IMR-90 (cell line): ENCODE measurements around the gene HSF2BP. TPM values are rescaled to one million over a fixed set of nuclear protein-coding genes. Genes with fewer than 3 reads are reported as not detected.
A peak's percentile ranks its signal among the peaks of the same experiment; 100 is the strongest.
"Not testable (repeated sequence)": the region's sequence is repeated elsewhere in the genome, so short reads cannot be mapped to it uniquely, and the experiment has no call there.

Source experiments
- ATAC-seq: fragments of 200-7000 bp; cut with Tn5 transposase; 2 replicates; pipeline ENCODE4 v1.9.1; 2020; ENCODE audit warnings: low read depth, mild to moderate bottlenecking, moderate library complexity
- BruUV-seq: library from RNA; stranded (reverse); fragments of 400-500 nt; replicated peaks from 2 replicates; lab custom pipeline; 2021; lab: Mats Ljungman, UMichigan
- CTCF ChIA-PET: fragments of 300-600 bp; formaldehyde crosslinking; extraction: SDS; loops from one replicate; lab custom pipeline; 2021; ENCODE audit warnings: antibody characterized with exemption; lab: Yijun Ruan, JAX
- POLR2A ChIA-PET: fragments of 300-600 bp; sonication (Branson Sonifier 250); formaldehyde crosslinking; loops from one replicate; lab custom pipeline; 2022; ENCODE audit warnings: antibody characterized with exemption; ENCODE audit not compliant: unreplicated experiment; lab: Charles Lee
- DNase-seq: peaks from one replicate; pipeline ENCODE4 v3.0.0; 2013
- H2AFZ ChIP-seq: replicated peaks from 2 replicates; pipeline ENCODE3; 2013; ENCODE audit warnings: low read length, mild to moderate bottlenecking; ENCODE audit not compliant: poor library complexity
- H2AK5ac ChIP-seq: 2 replicates; pipeline ENCODE4 v1.6.1; 2013; ENCODE audit warnings: low read depth, low read length, inconsistent platforms
- H2AK9ac ChIP-seq: replicated peaks from 2 replicates; pipeline ENCODE3; 2013; ENCODE audit warnings: mild to moderate bottlenecking, low read depth, low read length, moderate library complexity; ENCODE audit not compliant: poor library complexity
- H2BK120ac ChIP-seq: 2 replicates; pipeline ENCODE4 v1.6.1; 2013; ENCODE audit warnings: low read depth, low read length, inconsistent platforms
- H2BK15ac ChIP-seq: 3 replicates; pipeline ENCODE4 v1.6.1; 2013; ENCODE audit warnings: low read depth, low read length, inconsistent platforms
- H2BK20ac ChIP-seq: 2 replicates; pipeline ENCODE4 v1.6.1; 2013; ENCODE audit warnings: low read depth, mild to moderate bottlenecking, inconsistent platforms, low read length, moderate library complexity
- H2BK5ac ChIP-seq: 2 replicates; pipeline ENCODE4 v1.6.1; 2013; ENCODE audit warnings: mild to moderate bottlenecking, low read depth, low read length, inconsistent platforms; ENCODE audit not compliant: poor library complexity, severe bottlenecking
- H3K14ac ChIP-seq: replicated peaks from 2 replicates; pipeline ENCODE4 v1.6.1; 2013; ENCODE audit warnings: low read depth, low read length, inconsistent platforms
- H3K18ac ChIP-seq: 2 replicates; pipeline ENCODE4 v1.6.1; 2013; ENCODE audit warnings: low read depth, low read length, control low read depth
- H3K23ac ChIP-seq: 2 replicates; pipeline ENCODE4 v1.6.1; 2013; ENCODE audit warnings: low read depth, low read length, inconsistent platforms
- H3K27ac ChIP-seq: 2 replicates; pipeline ENCODE4 v1.5.1; 2013; ENCODE audit warnings: mild to moderate bottlenecking, control low read depth, low read length; ENCODE audit not compliant: insufficient read depth
- H3K27me3 ChIP-seq: 2 replicates; pipeline ENCODE4 v1.6.1; 2013; ENCODE audit warnings: low read length; ENCODE audit not compliant: control insufficient read depth, insufficient read depth
- H3K36me3 ChIP-seq: 2 replicates; pipeline ENCODE4 v1.6.1; 2013; ENCODE audit warnings: low read length, mixed read lengths; ENCODE audit not compliant: control insufficient read depth, insufficient read depth
- H3K4ac ChIP-seq: 2 replicates; pipeline ENCODE4 v1.6.1; 2013; ENCODE audit warnings: low read depth, low read length, inconsistent platforms
- H3K4me1 ChIP-seq: 2 replicates; pipeline ENCODE4 v1.6.1; 2013; ENCODE audit warnings: low read length, mixed read lengths; ENCODE audit not compliant: control insufficient read depth, insufficient read depth
- H3K4me2 ChIP-seq: 2 replicates; pipeline ENCODE4 v1.6.1; 2013; ENCODE audit warnings: low read depth, mild to moderate bottlenecking, control low read depth, low read length, moderate library complexity
- H3K4me3 ChIP-seq: 2 replicates; pipeline ENCODE4 v1.5.1; 2013; ENCODE audit warnings: low read depth, mild to moderate bottlenecking, control low read depth, low read length, moderate library complexity; ENCODE audit not compliant: insufficient read depth
- H3K56ac ChIP-seq: 2 replicates; pipeline ENCODE4 v1.6.1; 2013; ENCODE audit warnings: low read length, inconsistent platforms; ENCODE audit not compliant: insufficient read depth; ENCODE audit errors: extremely low read depth
- H3K79me1 ChIP-seq, 2 experiments: 2 replicates each; pipeline ENCODE4 v1.6.1; 2013; ENCODE audit warnings: low read length in 2 of 2, inconsistent platforms in 1 of 2, low read depth in 1 of 2
- H3K9ac ChIP-seq: 2 replicates; pipeline ENCODE4 v1.6.1; 2013; ENCODE audit warnings: low read depth, low read length, control low read depth
- H3K9me1 ChIP-seq: 2 replicates; pipeline ENCODE4 v1.6.1; 2013; ENCODE audit warnings: low read length, inconsistent platforms; ENCODE audit not compliant: insufficient read depth
- H3K9me3 ChIP-seq: 2 replicates; pipeline ENCODE4 v1.6.1; 2013; ENCODE audit warnings: low read length; ENCODE audit not compliant: control insufficient read depth, insufficient read depth
- H4K20me1 ChIP-seq: 2 replicates; pipeline ENCODE4 v1.6.1; 2013; ENCODE audit warnings: low read length, inconsistent platforms; ENCODE audit not compliant: insufficient read depth
- H4K5ac ChIP-seq: 2 replicates; pipeline ENCODE4 v1.6.1; 2013; ENCODE audit warnings: mild to moderate bottlenecking, low read depth, low read length, control low read depth
- H4K8ac ChIP-seq, 2 experiments: 2 replicates each; pipeline ENCODE4 v1.6.1; 2013; ENCODE audit warnings: low read depth in 2 of 2, low read length in 2 of 2, control low read depth in 1 of 2, inconsistent platforms in 1 of 2
- H4K91ac ChIP-seq: 2 replicates; pipeline ENCODE4 v1.6.1; 2013; ENCODE audit warnings: low read depth, low read length, inconsistent platforms; ENCODE audit not compliant: insufficient read depth
- WGBS, 2 experiments: methylation state at CpG; one replicate each; pipeline versions ENCODE4 v1.1.5 to v1.1.7; 2013; ENCODE audit warnings: missing lambda C conversion rate in 2 of 2; ENCODE audit not compliant: insufficient read length in 1 of 2; ENCODE audit errors: extremely low coverage in 2 of 2; 5-methylcytosine and 5-hydroxymethylcytosine counted together
- dilution Hi-C: fragments of 300-500 bp; cut with HindIII; formaldehyde crosslinking; loops from one replicate; pipeline ENCODE4 v1.14.3; 2018; ENCODE audit warnings: low sequenced_read_pairs; ENCODE audit not compliant: unreplicated experiment
- in situ Hi-C: fragments of 300-500 bp; cut with MboI; formaldehyde crosslinking; loops from 3 replicates; pipeline ENCODE4 v1.14.3; 2019; ENCODE audit warnings: low sequenced_read_pairs, inconsistent platforms, mixed read lengths
- intact Hi-C: fragments of 100-400 bp; cut with micrococcal nuclease; formaldehyde crosslinking; loops from 2 replicates; pipeline ENCODE4 v1.10.0; 2022
- polyA plus RNA-seq, 3 experiments: library from polyadenylated mRNA; depleted of rRNA; stranded (reverse); fragments of >200 nt; gene quantifications; 2 replicates each; pipeline ENCODE4 v1.2.3, GENCODE V29; 2012; ENCODE audit warnings: low replicate concordance in 1 of 3
- total RNA-seq: library from RNA; depleted of rRNA; stranded (reverse); fragments of >200 nt; gene quantifications from 2 replicates; pipeline ENCODE4 v1.2.3, GENCODE V29; 2012

HSF2BP gene
- total and polyA plus RNA-seq, 2 of the 4 experiments (the other 2 are of a cell fraction) = 0.87 to 0.90 TPM

- not testable (repeated sequence) for H4K20me1 ChIP-seq
Measured at GRCh38 chr21:43516860-43517627, 142.2 kb downstream of the HSF2BP start.

GRCh38 chr21:43516295-43516847 lies 142.9 kb downstream of the HSF2BP start:
- H3K56ac ChIP-seq, H2BK5ac ChIP-seq, in situ Hi-C loops, H4K20me1 ChIP-seq, H2AFZ ChIP-seq, H3K27me3 ChIP-seq, H3K4ac ChIP-seq, H2AK5ac ChIP-seq, H3K4me3 ChIP-seq, H3K18ac ChIP-seq, H3K23ac ChIP-seq, H2BK20ac ChIP-seq, dilution Hi-C loops, H4K91ac ChIP-seq, POLR2A ChIA-PET, intact Hi-C loops, CTCF ChIA-PET, H3K9me3 ChIP-seq, H4K8ac ChIP-seq, H2AK9ac ChIP-seq, H2BK15ac ChIP-seq, H3K9ac ChIP-seq, BruUV-seq, H3K27ac ChIP-seq, H3K4me2 ChIP-seq, H2BK120ac ChIP-seq, H3K14ac ChIP-seq, H3K4me1 ChIP-seq, H4K5ac ChIP-seq, H3K9me1 ChIP-seq, DNase-seq, H3K79me1 ChIP-seq, H3K36me3 ChIP-seq: not testable (repeated sequence)
- no CpG with 5 or more reads among the region's 4 CpGs for WGBS, 2 experiments
- peak; percentile 40 for ATAC-seq

More at GRCh38 chr21:43516860-43517627, 142.2 kb downstream of the HSF2BP start:
- H3K23ac ChIP-seq, H3K27ac ChIP-seq, H4K8ac ChIP-seq, intact Hi-C loops, H3K4me2 ChIP-seq, H3K56ac ChIP-seq, H3K4ac ChIP-seq, H3K9ac ChIP-seq, H2AK5ac ChIP-seq, DNase-seq, in situ Hi-C loops, H3K4me3 ChIP-seq, H3K79me1 ChIP-seq, H4K91ac ChIP-seq, H2BK15ac ChIP-seq, H3K4me1 ChIP-seq, H3K9me3 ChIP-seq, H2AFZ ChIP-seq, H3K27me3 ChIP-seq, H2BK120ac ChIP-seq, BruUV-seq, H4K5ac ChIP-seq, POLR2A ChIA-PET, H3K36me3 ChIP-seq, H2BK20ac ChIP-seq, dilution Hi-C loops, H3K18ac ChIP-seq, CTCF ChIA-PET, H2BK5ac ChIP-seq, H2AK9ac ChIP-seq, H3K9me1 ChIP-seq, H3K14ac ChIP-seq: not testable (repeated sequence)
- no CpG with 5 or more reads among the region's 10 CpGs for WGBS, 2 experiments
- peak; percentile 72 for ATAC-seq
